ENCODE results near the gene ERI3.
"Not testable (repeated sequence)": the region's sequence is repeated elsewhere in the genome, so short reads cannot be mapped to it uniquely, and the experiment has no call there.

Gene ERI3

DNA sequence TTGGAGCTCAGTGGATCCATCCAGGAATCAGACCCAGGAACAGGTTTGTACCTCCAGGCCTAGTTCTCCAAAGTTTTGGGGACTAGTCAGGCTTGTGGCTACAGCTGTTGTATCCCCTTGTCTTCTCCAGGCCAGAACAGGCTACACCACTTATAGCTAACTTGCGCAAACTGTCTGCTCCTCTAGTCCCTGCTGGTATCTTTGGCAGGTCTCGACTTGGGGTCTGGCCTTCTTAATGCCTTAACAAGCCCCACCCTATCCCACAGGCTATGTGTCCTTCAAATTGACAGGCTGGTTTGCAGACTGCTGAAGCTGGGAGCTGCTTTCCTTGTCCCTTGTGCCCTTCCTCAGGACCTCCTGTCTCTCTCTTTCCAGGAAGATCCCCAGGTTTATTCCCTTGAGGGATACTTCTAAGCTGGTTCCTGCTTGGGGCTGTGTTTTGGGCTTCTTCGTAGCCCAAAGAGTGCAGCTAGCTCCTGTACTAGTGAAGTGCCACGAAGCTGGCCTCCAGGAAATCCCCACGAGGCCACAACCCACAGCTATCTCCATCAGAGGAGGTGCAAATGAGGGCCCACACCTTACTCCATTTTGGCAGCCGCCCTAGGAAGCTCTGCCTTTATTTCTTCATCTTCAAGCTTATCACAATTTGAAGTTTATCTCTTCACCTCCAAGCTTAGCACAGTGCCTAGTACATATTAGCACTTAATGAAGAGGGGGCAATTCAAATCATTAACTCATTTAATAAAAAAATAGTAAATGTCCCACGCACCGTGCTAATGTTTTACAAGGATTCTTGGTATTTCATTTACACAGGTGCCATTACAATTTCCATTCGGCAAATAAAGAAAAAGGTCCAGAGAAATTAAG is 142.5 kb downstream of the ERI3 start:
- DNase-seq (ENCODE audit: low spot score): no peak
- FAIRE-seq: no peak

DNA sequence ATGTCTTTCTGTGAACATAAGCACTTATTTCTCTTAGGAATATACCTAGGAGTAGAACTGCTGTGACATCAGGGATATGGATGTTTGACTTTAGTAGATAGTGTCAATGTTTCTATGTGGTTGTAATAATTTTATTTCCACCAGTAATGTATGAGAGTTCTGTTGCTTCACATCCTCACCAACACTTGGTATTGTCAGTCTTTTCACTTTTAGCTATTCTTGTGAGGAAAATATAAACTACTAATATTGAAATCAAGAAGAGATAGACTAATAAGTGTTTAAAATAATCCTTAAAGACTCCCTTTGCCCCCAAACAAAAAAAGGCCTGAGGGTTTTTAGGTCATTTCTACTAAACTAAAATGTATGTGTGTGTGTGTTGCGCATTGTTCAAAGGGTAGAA is 144.5 kb downstream of the ERI3 start:
- FAIRE-seq (no peak), DNase-seq (ENCODE audit: low spot score) (no peak)

DNA sequence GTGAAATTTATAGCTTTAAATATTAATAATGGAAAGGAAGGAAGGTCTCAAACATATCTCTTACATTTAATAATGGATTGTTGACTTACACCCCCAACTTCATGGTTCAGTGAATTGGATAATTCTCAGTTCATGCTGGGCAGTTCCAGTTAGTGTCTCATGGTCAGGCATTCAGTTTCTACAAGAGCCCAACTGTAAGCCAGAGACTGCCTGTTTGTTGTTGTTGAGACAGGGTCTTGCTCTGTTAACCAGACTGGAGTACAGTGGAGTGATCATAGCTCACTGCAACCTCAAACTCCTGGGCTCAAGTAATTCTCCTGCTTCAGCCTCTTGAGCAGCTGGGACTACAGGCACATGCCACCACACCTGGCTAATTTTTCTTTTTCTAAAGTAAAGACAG is 146.8 kb downstream of the ERI3 start:
- DNase-seq (ENCODE audit: low spot score): peak; percentile 23
- FAIRE-seq: no peak

GRCh38 chr1:44206545-44206944 is 148.5 kb downstream of the ERI3 start:
- FAIRE-seq; DNase-seq (ENCODE audit: low spot score): not testable (repeated sequence)

- no peak for FAIRE-seq
- no peak for DNase-seq (ENCODE audit: low spot score)
Measured at GRCh38 chr1:44200336-44200735, 154.7 kb downstream of the ERI3 start.

- FAIRE-seq (no peak), DNase-seq (ENCODE audit: low spot score) (no peak)
Measured at GRCh38 chr1:44174630-44175029, 180.4 kb downstream of the ERI3 start.

All from RCC 7860 (cell line).